Measurements from ENCODE around the gene CEP164. TPM values are rescaled to one million over a fixed set of nuclear protein-coding genes. Genes with fewer than 3 reads are reported as not detected.

CEP164 gene
- total RNA-seq, 1 donor from 2014 or later = 25.2 TPM

DNA sequence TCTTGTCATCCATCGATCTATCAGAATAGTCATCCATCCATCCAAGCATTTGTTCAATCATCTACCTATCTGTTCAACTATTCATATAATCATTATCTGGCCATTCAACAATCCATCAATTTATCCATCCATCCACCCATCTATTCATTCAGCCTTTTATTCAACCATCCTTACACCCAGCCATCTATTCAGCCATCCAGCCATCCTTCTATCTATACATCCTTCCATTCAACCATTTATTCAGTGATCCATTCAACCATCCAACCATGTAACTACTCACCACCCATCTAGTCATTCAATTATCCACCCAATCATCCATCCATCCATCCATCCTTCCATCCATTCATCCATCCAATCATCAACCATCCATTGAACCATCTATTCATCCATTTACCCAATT, 106.8 kb downstream of the CEP164 start:
- Histone ChIP-seq H3K4me3 (no peak overlapping the region), H3K27me3 (no peaks in the 10 kb centered on the region), H3K36me3 (no peaks in the 10 kb centered on the region), H3K4me1 (no peaks in the 10 kb centered on the region), H3K9me3 (no peaks in the 10 kb centered on the region), H3K27ac (no peak overlapping the region)
- DNase-seq = no peak
- intact Hi-C loops (cut with DNase I) = no loop called here
- TF ChIP-seq, protein P1, sequence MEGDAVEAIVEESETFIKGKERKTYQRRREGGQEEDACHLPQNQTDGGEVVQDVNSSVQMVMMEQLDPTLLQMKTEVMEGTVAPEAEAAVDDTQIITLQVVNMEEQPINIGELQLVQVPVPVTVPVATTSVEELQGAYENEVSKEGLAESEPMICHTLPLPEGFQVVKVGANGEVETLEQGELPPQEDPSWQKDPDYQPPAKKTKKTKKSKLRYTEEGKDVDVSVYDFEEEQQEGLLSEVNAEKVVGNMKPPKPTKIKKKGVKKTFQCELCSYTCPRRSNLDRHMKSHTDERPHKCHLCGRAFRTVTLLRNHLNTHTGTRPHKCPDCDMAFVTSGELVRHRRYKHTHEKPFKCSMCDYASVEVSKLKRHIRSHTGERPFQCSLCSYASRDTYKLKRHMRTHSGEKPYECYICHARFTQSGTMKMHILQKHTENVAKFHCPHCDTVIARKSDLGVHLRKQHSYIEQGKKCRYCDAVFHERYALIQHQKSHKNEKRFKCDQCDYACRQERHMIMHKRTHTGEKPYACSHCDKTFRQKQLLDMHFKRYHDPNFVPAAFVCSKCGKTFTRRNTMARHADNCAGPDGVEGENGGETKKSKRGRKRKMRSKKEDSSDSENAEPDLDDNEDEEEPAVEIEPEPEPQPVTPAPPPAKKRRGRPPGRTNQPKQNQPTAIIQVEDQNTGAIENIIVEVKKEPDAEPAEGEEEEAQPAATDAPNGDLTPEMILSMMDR (IDR thresholded peaks at IDR 0.05) = no peak
- no peak for ATAC-seq

DNA sequence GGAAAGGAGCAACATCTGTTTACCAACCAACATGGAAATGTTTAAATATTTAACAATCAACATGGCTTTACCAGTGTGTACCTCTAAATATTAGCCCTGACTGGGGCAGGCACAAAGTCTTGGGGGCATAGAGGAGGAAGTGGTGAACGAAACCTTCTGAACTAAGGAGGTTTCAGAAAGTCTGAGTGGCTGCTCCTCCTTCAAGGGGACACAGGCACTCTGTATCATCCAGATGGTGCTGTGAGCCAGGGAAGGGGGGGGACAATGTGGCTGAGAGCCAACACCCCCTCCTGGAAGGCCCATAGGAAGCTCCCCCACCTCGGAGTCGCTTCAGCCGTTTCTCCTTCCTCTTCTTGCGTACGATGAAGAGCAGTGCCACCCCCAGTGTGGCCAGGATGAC, 107.7 kb downstream of the CEP164 start:
- no peak for ATAC-seq
- H3K27ac ChIP-seq = no peak overlapping the region
- H3K27me3 ChIP-seq = no peaks in the 10 kb centered on the region
- H3K4me3 ChIP-seq = no peak overlapping the region
- no peaks in the 10 kb centered on the region for H3K4me1 ChIP-seq
- no peaks in the 10 kb centered on the region for H3K9me3 ChIP-seq
- no peaks in the 10 kb centered on the region for H3K36me3 ChIP-seq
- TF ChIP-seq, protein P1 (IDR thresholded peaks at IDR 0.05) = no peak
- intact Hi-C loops (cut with DNase I) = no loop called here
- no peak for DNase-seq

DNA sequence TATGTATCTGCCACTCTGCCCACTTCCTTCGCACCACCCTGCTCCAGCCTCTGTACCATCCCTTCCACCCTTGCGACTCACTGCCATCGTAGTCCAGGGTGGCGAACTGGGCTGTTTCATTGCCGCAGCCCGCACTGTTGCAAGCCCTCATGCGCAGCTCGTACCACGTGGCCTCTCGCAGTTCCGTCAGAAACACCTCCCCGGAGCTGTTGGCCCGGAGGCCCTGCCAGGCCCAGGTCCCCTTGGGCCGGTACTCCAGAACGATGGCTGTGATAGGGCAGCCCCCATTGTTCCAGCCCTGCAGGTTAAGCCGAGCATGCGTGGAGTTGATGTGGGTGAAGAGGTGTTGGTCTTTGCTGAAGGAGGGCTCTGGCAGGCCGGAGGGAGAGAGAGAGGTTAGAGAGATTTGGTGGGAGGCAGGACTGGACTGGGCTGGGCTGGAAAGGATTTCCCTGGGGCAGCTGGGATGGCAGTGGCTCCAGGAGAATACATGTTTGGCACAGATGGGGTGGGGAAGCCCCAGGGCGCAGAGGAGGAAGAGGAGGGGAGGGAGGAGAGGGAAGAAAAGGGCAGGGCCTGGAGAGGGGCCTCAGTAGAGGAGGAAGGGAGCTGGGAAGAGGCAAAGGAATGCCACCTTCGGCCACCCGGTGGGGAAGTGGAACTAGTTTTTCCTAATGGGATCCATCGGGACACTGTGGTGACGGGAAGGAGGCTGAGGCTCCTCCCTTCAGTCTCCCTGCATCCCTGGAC, 109.6 kb downstream of the CEP164 start:
- ATAC-seq (no peak), DNase-seq (no peak)
- intact Hi-C loops (cut with DNase I) = no loop called here
- Histone ChIP-seq H3K27me3 (no peaks in the 10 kb centered on the region), H3K4me1 (no peaks in the 10 kb centered on the region), H3K27ac (no peak overlapping the region), H3K4me3 (no peak overlapping the region), H3K36me3 (no peaks in the 10 kb centered on the region), H3K9me3 (no peaks in the 10 kb centered on the region)
- TF ChIP-seq, protein P1 (IDR thresholded peaks at IDR 0.05) = no peak

DNA sequence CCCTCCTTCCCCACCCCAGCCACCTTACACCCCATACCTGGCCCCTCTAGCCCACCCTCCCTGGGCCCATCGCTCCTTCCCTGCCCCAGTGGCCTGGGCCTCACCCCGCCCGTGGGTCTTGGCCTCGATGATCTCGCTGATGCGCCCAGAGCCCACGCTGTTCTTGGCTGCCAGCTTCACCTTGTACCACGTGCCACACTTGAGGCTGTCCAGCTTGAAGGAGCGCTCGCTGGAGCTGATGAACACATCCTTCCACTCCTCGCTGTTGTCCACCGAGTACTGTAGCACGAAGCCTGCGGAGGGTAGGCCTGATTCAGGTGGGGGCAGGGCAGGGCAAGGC, 110.1 kb downstream of the CEP164 start:
- ATAC-seq (no peak), DNase-seq (no peak)
- no peaks in the 10 kb centered on the region for H3K36me3 ChIP-seq
- TF ChIP-seq, protein P1 (IDR thresholded peaks at IDR 0.05) = no peak
- no peaks in the 10 kb centered on the region for H3K9me3 ChIP-seq
- H3K4me1 ChIP-seq = no peaks in the 10 kb centered on the region
- H3K4me3 ChIP-seq = no peak overlapping the region
- H3K27ac ChIP-seq = no peak overlapping the region
- no peaks in the 10 kb centered on the region for H3K27me3 ChIP-seq
- intact Hi-C loops (cut with DNase I) = no loop called here

DNA sequence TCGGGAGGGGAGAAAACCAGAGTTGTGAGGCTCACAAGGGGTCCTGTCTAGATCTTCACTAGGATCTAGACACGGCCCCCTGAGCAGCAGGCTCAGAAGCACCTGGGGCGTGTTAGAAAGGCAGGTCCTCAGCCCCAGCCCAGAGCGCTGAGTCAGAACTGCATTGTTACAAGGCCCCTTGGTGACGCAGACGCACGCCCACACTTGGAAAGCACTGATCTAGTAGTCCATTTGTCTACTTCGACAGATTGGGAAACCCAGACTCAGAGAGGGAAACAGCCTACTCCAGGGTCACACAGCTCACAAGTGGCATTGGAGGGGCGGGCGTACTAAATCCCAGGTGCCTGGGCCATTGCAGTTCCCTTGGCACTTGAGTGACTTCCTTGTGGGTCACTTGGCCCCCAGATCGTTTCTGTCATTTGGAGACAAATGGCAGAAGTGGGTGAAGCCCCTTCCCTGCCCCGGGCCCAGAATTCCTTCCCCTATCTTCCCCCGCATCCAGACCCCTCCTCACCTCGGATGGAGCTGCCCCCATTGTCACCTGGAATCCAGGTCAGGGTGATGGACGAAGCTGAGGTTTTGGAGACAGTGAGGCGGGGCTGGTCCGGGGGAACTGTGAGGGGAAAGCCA, 110.8 kb downstream of the CEP164 start:
- intact Hi-C loops (cut with DNase I) = no loop called here

More for the DNA sequence above, 110.8 kb downstream of the CEP164 start:
- no peaks in the 10 kb centered on the region for H3K9me3 ChIP-seq
- H3K27ac ChIP-seq = no peak overlapping the region
- ATAC-seq = no peak
- no peak overlapping the region for H3K4me3 ChIP-seq
- H3K36me3 ChIP-seq = no peaks in the 10 kb centered on the region
- H3K27me3 ChIP-seq = no peaks in the 10 kb centered on the region
- TF ChIP-seq, protein P1 (IDR thresholded peaks at IDR 0.05) = no peak
- H3K4me1 ChIP-seq = no peaks in the 10 kb centered on the region
- no peak for DNase-seq
